Measurements from ENCODE around the gene FMR1. TPM values are rescaled to one million over a fixed set of nuclear protein-coding genes. Genes with fewer than 3 reads are reported as not detected.

The FMR1 gene
- polyA plus RNA-seq, 3 donors: 7.8 to 22.2 (median 11.6) TPM

GRCh38 chrX:147978931-147979330 is 67.2 kb downstream of the FMR1 start:
- 65 to 80% (median 76%) methylated on average over 6 of the region's 6 CpGs for WGBS, 3 donors
- H3K27ac ChIP-seq (ENCODE audit: low read depth, low read length): no peak overlapping the region

DNA sequence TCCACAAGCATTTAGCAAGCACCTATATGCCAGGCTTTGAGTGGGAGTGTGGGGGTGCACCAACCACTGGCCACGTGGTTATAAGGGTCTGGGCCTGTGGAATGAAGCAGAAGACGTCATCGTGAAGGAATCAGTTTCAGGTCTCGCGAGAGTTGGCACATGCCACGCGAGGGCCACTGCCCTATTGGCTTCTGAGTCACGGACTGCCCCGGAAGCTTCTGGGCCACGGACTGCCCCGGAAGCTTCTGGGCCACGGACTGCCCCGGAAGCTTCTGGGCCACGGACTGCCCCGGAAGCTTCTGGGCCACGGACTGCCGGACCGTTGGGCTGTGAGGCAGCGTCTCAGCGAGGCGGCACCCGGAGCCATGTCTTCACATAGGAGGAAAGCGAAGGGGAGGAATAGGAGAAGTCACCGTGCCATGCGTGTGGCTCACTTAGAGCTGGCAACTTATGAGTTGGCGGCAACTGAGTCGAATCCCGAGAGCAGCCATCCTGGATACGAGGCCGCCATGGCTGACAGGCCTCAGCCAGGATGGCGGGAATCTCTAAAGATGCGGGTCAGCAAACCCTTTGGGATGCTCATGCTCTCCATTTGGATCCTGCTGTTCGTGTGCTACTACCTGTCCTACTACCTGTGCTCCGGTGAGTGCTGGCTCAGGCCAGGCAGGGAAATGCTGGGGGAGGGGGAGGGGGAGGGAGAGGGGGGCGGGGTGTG is 69.5 kb downstream of the FMR1 start, which contains the start of gene FMR1NB:
Gene FMR1NB (plus strand): TSS at position 300 of the 715 bp plus-strand sequence. CDS start 66 bp downstream, at position 366.
- H3K27ac ChIP-seq (ENCODE audit: low read depth, low read length): no peak within 1 kb of the TSS
- 92 to 98% (median 95%) methylated on average over 26 to 34 of the region's 35 CpGs for WGBS, 3 donors

Other genes with a start within 250 kb of the FMR1 start
- gene FMR1NB, start 69.4 kb downstream of the FMR1 start, polyA plus RNA-seq: not detected